ENCODE data around the gene KCNIP4.

KCNIP4 gene

DNA sequence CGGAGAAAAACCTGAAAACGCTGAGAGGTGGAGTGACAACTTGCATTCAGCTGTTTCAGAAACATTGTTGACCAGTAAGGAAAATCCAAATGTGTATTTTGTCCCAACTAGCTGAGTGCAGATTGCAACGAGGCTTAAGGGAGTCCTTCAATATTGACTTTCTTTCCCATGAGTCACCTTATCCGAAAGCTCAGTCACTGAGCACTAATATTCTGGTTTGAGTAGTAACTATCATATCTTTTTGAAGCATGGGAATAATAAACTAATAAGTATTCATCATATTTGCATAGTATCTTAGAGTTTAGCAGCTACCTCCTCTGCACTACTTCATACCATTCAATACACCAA is 644.1 kb downstream of the KCNIP4 start:
- DNase-seq = no peak

DNA sequence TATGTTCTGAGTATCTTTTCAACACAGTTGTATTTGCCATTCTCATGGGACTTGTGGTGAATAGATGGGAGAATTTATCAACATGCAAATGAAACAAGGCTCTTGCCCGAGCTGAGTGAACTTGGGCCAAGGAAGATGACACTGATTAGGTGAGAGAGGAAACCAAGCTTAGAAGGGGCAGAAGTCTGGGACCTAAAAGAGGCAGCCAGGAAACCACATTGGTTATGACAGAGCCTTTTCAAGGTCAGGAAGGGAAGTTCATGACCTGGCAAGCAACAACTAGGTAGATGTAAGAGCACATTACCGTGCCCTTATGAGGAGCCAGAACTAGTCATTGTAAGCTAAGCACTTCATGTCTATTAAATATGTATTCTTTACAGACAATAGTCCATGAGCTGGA is 658.0 kb downstream of the KCNIP4 start:
- DNase-seq = no peak

DNA sequence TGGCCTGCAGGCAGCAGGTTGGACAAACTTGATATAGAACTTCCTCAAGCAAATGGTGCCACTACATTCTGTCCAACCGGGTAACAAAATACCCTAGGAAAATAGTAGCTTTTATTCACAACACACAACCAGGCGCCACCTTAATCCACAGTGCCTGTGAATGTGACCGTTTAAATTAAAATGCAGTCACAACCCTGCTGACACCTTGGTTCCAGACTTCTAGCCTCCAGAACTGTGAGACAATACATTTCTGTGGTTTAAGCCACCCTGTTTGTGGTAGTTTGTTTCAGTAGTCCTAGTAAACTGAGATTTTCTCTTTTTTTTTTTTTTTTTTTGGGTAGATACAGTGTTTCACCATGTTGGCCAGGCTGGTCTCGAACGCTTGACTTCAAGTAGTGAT is 672.5 kb downstream of the KCNIP4 start:
- DNase-seq = no peak

DNA sequence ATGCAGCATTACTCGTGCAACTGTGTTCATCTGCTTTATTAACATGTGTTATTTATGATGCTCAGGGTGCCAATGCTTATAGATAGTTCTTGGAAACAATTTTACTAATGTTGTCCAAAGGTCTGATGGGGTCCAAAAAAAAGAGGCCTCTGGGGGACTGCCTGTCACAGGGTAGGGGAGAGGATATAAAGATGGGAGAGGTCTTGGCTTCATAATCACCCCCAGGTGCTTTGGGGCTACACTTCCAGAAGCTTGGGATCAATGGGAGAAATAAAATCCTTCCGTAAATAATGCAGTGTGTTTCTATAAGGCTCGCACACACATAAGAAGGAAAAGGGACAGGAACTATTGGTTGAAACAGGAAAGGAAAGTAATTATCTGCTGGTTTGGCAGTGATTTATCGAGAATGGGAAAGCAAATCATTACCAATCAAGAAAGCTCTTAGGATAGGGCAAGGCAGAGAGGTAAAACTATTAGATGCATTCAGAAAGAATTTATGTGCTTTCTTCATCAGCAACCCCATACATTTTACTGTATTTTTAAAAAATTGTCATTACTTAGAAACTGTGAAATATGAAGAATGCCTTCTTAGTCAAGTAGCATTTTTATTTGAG is 677.0 kb downstream of the KCNIP4 start:
- no peak for DNase-seq

DNA sequence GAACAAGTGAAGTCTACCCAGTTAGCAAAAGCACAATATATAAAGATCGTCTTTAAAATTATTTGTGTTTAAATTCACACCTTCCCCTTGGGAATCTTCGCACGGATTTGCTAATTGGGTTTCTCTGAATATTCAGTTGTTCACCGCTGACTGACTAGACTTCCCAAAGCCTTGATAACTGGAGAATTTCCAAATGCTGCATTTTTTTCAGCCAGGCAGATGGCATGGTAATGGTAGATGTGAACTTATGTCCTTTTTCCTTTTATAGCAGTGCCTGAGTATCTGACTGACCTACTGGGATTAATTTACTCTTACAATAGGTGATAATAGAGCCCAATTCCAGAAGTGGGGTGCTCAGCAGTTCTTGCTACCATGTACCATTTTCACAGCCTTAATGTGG is 700.2 kb downstream of the KCNIP4 start:
- no peak for DNase-seq

DNA sequence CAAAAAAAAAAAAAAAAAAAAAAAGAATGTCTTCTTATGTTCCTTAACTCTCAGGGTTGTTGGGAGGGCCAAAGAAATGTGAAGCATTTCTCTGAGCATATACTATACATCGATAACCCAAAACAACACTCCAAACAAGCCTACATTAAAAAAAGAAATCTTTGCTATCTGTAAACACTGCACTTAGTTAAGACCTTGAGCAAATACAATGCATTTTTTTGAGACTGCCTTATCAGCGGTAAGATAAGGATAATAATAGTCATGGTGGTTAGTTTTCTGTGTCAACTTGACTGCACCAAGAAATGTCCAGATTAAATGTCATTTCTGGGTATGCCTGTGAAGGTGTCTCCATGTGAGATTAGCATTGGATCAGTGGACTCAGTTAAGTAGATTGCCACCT is 706.4 kb downstream of the KCNIP4 start:
- no peak for DNase-seq

DNA sequence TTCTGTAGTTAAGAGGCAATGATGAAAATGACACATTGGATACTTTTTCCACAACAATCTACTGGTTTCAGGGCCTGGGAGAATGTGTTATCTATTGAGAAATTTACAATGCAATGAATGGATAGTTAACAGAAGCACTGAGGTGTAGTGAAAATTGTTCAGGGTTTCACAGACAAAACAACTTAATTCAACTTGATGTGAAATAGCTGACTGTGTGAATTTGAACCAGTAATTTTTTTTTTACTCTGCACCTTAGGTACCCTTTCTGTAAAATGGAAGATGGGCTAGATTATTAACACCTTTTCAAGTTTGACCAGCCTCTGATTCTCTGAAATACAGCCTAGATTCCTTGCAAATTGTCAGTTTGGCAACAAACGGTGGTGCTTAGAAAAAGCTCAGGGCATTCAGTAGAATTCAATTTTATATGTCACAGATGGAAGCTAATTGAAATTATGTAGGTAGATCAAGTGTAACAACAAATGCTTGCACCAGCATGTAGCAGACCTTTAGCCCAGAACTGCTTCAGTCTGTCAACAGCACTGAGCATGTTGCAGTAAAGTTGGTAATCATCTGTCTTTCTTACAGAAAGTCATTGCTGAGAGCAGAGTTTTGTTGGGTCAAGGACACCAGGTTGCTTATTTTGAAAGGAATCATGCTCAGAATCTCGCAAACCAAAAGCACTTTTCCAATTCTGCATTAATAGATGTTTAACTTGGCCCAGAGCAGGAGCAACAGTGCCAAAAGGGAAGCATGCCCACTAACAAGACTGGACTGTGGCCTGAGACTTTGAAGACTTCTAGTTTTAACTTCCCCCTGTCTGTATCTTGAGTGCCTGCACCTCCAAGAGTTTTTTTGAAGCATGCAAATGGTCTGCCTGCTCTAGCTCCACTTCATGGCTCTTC is 721.7 kb downstream of the KCNIP4 start:
- no peak for DNase-seq

DNA sequence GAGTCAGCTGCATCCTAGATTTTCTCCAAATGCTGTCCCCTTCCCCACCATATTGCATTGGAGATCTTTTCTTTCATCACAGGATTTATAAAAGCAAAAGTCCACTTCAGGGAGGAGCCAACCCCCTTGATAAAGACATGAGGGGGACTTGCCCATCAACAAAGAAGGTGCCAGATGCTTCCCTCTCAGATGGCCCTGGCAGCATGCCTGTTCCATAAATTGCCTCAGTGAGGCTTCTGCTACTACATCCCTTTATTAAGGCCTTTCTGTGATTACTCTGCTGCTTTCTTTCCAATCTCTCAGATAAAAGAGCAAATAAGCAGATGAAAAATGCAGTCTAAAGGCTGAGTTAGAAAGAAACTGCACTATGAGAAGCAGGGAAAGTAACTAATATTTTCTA is 736.7 kb downstream of the KCNIP4 start:
- no peak for DNase-seq

DNA sequence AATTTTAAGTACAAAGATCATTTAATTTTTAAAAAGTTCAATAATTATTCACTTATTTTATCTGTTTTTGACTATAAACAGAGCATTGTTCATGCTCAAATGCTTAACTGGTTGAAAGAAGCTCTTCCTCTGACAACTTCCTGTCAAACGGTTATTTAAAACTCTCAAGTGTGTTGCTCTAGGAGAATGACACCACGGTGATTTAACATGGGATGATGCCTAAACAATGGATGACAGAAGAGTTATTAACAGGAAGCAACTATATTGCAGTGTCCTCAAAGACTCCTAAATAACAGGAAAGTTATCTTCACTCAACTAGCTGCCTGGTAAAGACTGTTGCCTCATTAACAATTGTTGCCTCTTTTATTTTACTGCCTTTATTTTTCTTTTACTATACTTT is 738.7 kb downstream of the KCNIP4 start:
- no peak for DNase-seq

DNA sequence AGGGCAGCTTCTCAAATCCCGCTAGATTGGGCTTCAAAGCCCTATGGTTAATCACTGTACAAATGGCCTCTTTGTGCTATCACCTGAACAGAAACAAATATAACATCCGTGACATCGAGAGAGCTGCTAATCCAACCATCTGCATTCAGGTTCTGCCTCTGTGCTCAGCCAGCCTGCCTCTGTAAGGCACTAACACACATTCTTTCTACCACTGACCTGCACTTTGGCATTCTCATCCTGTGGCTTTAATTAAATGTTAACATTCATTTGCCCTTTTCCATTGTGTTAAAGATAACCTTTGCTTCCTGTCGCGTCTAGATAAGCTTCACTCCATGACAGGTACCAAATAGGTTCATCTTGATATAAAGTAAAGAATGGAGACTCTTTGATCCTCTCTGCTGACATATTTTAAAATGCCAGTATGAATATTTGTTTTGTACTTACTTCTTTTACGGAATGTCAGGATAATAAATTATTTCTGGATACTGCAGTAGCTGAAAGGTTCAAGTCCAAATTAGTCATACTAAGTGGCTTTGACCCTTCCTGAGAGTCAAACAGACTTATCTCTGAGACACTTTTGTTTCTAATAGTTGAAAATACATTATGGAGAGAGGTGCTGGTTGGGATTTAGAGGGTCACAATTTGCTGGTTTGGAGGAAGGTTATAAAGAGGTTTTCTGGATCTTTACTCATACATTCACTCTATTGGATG is 742.6 kb downstream of the KCNIP4 start:
- DNase-seq = no peak

DNA sequence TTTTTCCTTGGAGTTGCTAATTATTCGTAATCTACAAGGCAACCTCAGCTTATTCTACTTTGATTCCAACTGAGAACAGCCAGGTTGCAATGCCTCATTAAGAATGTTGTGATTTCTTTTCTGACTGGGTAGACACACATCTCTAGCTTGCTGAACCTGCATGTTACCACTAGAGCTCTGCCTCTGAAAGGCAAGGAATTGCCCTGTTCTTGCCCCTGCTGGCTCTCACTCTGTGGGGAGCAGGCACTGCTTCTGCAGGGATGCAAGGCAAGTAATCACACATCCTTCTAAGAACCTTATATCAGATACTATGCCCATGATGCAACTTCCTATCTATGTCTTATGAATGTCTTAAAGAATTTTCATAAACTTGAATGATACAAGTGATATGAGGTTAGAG is 745.2 kb downstream of the KCNIP4 start:
- no peak for DNase-seq

DNA sequence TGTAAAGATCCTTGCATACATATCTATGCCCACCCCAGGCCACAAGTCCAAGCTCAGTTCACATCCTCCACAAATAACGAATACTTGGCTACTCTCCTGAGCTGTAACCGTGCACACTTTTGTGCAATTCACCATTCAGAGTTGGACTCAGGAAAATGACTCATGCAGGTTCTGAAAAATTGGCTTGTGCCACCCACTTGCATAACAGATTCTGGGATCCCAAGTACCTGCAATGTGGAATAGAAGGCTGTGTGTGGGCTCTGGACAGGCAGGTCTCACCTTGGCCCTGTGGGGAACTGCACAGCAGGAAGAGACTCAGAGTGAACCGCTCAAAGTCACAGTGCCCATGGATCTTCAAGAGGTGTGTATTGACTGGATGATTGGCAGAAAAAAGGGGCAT is 745.6 kb downstream of the KCNIP4 start:
- no peak for DNase-seq

DNA sequence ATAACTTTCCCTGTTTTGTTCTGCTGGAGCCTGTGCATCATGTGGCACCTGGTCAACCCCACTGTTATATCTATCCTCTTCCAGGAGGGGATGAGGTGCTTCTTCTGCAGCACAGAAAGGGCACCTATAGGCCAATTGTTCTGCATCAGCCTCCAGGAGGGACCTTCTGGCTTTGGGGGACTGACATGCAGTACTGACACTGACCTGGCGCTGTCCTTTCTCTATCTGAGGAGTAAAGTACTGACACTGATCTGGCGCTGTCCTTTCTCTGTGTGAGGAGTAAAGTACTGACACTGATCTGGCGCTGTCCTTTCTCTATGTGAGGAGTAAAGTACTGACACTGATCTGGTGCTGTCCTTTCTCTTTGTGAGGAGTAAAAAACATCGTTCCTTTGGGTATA is 749.9 kb downstream of the KCNIP4 start:
- no peak for DNase-seq

DNA sequence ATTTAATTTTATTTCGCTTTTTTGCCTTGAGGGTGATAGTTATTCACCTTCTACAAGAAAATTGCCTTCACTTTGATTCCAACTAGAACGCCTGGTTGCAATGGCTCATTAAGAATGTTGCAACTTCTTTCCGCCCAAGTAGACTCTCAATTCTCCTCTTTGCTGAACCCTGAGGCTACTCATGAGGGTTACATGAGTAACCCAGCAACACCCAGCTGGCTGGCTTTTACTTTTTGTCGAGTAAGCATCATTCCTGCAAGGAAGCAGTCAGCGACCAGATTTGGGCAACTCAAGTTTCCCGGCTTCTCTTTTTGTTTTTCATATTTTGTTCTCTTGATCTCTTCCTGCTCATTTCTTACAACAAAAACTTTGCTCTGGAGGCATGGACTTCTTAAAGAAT is 752.9 kb downstream of the KCNIP4 start:
- no peak for DNase-seq

DNA sequence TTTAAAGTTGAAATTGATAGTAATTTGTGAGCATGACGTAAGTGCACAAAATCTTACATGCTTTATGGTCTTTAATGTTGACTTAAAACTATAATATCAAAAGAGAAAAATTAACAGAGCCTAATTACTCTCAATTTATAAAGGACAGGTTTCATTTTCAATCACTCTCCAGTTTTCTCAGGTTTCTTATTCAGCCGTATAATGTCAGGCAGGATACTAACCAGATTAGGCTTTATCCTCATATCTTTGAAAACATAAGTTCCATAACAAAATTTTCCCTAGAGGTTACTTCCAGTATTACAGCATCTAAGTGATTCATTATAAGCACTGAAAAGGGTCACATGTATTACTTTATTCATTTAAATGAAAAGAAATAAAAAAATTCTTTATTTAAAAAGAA is 756.2 kb downstream of the KCNIP4 start:
- no peak for DNase-seq

DNA sequence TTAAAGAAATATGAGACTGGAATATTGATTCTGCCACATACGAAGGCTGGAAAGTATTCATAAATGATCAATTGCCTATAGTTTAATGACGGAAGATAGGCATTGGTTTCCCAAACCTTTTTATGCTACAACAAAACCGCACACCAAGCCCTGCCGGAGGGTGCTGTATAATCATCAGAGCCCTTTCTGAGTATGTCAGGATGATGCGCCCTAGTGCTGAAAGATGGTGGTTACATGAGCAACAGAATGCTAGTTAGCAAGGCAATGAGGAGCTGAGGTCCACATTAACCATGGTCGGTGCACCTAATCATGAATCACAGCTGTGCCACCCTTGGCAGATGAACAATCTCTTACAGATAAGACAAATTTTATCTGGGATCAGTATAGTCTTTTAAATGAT is 757.3 kb downstream of the KCNIP4 start:
- DNase-seq = no peak

DNA sequence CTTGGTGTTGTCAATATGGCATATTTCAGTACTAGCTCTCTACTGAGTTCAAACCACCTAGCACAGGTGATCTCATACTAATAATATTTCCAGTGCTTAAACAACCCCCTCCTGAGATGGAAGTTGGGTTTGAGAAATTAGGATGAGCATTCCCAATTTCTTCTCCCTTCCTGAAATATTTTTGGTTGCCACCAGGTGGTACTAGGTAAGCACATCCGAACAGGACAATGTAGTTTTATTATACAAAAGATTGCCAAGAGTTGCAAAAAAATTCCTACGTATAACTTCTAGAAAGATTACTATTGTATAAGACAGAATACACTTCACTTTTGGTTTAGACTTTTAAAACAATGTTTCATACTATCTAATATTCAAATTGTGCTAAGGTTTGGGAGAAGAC is 763.8 kb downstream of the KCNIP4 start:
- DNase-seq = no peak

DNA sequence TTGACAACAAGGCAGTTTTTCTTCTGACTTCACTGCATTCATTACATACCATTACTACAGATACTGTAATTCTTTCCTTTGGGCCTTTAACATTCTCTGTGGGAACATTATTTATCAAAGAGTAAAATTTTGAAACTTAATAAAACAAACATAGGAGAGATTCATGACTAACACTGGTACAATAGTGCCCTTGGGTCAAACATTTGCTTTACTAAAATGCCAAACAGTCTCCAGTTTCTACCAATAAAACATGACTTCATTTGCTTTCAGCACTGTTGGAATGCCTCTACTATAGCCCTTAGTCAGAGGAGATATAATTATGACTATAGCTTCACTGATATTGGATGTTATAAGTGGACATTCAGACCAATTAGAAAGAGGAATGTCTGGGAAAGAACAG is 766.9 kb downstream of the KCNIP4 start:
- DNase-seq = no peak

DNA sequence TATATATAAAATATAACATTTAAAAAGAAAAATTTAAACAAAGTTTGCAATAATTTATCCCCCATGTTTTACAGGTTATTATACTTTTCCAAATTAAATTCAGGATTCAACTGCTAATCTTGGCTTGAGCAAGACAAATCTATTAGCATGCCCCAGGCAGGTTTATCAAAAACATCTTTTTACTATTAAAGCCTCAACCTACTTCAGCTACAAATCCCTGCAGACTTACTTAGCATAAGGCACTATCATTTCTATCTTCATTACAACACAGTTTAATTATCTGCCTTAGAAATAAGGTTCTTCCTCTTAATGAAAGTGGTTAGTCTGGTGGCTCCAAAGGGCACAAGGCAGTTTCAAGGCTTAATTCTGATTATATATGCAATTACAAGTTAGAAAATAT is 770.7 kb downstream of the KCNIP4 start:
- DNase-seq = no peak

DNA sequence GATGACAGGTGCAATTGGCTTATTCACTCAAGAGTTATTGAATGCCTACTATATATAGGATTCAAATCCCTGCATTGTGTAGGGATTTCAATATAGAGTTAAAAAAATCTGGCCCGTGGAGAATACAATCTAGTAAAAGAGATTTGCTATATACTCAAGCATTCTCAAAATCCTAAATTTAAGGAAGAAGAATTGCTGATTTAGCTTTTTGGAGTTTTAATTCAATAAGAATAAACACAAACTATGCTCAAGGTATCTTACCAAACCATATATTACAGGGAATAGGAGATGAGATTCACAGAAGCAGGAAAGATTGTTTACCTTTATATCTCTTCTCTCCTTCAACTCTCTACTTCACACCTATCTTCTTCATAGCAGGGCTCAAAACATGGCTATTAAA is 771.5 kb downstream of the KCNIP4 start:
- DNase-seq = no peak

DNA sequence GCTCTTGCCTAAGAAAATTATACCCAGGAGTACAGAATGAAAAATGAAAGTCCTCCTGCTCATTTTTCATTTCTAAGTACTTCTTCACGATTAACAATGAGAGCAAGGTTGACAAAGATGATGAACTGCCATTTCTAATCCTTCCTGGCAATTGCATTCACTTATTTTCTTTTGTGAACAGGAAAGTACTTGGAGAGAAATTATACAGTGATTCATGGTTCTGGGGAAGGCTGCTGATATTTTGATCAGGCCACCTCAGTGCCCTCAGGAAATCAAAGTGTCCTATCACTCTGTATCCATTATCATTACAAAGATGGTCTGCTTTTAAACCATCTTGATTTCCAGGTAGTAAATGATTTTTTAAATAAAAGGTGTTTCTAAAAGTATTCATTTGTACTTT is 780.9 kb downstream of the KCNIP4 start:
- DNase-seq = no peak

DNA sequence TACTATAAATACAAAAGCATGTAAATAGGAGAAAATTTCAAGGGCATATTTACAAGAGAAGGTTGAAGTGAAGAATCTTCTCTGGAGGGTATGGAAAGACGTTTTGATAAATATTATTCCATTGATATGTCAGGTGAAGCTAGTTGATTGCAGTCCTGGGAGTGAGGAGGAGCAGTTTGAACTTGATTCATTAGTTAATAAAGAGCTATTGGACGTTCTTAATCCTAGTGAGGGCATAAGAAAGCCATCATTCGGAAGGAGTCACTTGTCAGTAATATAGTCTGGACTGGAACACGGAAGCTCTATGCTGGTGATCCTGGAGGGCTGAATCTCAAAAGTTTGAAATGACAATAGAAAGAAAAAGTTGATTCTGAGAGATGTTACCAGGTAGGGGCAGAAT is 793.2 kb downstream of the KCNIP4 start:
- DNase-seq = no peak

DNA sequence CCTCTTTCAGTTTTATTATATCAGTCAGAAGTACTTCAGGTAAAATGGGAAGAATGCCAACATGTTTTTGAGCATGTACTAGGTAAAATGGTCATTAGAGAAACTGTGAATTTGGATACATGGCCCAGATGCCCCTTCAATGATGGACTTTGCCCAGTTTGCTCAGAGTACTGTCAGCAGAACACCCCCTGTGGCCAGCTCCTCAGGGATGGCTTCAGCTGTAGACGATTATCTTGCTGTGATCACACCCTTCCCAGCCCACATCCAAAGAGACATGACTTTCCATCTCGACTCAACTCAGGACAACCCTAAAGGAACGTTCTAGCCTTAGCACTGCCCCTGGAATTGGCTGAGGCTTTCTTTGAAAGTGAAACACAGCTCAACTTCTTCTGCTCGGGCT is 809.2 kb downstream of the KCNIP4 start:
- DNase-seq = no peak

DNA sequence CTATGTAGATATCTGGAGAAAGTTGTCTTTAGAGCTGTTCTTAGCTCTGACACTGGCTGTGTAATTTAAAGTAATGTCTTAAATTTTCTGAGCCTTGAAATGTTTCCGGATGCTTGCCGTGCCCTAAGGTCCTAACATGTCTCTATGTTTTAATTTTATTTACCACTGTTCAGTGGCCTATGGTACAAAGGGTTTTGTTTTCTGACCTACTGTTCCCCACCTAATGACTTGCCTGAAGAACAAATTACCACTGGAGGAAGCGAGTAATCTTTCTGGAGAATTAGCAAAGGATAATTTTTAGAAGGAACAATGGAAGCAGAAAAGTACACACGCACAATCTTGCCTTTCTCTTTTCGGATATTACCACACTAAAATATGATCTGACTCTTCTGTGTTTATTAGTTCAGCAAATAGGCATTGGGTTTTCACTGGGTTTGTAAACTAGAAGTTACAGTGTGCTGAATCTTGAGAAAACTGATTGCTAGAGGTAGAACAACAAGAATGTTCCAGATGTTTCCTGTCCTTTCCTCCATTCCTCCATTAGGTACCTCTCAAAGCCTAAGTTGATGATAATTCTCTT is 812.4 kb downstream of the KCNIP4 start:
- DNase-seq = no peak

All from NCI-H146 (cell line).